GM21529 (cell line): ENCODE results near the gene SRPRB.

ENCODE experiments used
- ATAC-seq: cut with Tn5 transposase; IDR thresholded peaks from one replicate; pipeline ENCODE4 v1.9.1; 2021; ENCODE audit not compliant: unreplicated experiment

SRPRB gene

GRCh38 chr3:133864616-133865015, 59.0 kb downstream of the SRPRB start:
- no peak for ATAC-seq

- no peak for ATAC-seq
Observed at GRCh38 chr3:133865136-133865855, 59.7 kb downstream of the SRPRB start.

GRCh38 chr3:133866141-133866540, 60.5 kb downstream of the SRPRB start:
- no peak for ATAC-seq

GRCh38 chr3:133868186-133868585, 62.6 kb downstream of the SRPRB start:
- no peak for ATAC-seq

GRCh38 chr3:133868758-133869475, 63.3 kb downstream of the SRPRB start:
- no peak for ATAC-seq

GRCh38 chr3:133869586-133869985, 64.0 kb downstream of the SRPRB start:
- no peak for ATAC-seq

GRCh38 chr3:133870822-133871221, 65.2 kb downstream of the SRPRB start:
- ATAC-seq: no peak
